ENCODE measurements around the gene ANKFY1.

Gene ANKFY1

GRCh38 chr17:4177806-4178205, 86.0 kb downstream of the ANKFY1 start:
- no peak for DNase-seq (ENCODE audit: low spot score)

- DNase-seq (ENCODE audit: low spot score), result no peak
Observed at GRCh38 chr17:4176808-4177472, 86.8 kb downstream of the ANKFY1 start.

GRCh38 chr17:4175921-4176807, 87.6 kb downstream of the ANKFY1 start:
- DNase-seq (ENCODE audit: low spot score), result no peak

- no peak for DNase-seq (ENCODE audit: low spot score)
Observed at GRCh38 chr17:4174556-4174955, 89.2 kb downstream of the ANKFY1 start.

GRCh38 chr17:4173781-4174180, 90.0 kb downstream of the ANKFY1 start:
- no peak for DNase-seq (ENCODE audit: low spot score)

- DNase-seq (ENCODE audit: low spot score), result no peak
Observed at GRCh38 chr17:4172356-4172755, 91.4 kb downstream of the ANKFY1 start.

- DNase-seq (ENCODE audit: low spot score), result no peak
Observed at GRCh38 chr17:4170639-4171280, 93.0 kb downstream of the ANKFY1 start.

GRCh38 chr17:4167786-4168185, 96.0 kb downstream of the ANKFY1 start:
- no peak for DNase-seq (ENCODE audit: low spot score)

GRCh38 chr17:4166419-4166818, 97.4 kb downstream of the ANKFY1 start:
- no peak for DNase-seq (ENCODE audit: low spot score)

GRCh38 chr17:4165301-4166010, 98.3 kb downstream of the ANKFY1 start:
- DNase-seq (ENCODE audit: low spot score), result no peak

- DNase-seq (ENCODE audit: low spot score), result no peak
Observed at GRCh38 chr17:4163951-4164350, 99.8 kb downstream of the ANKFY1 start.

- no peak for DNase-seq (ENCODE audit: low spot score)
Observed at GRCh38 chr17:4162775-4163466, 100.9 kb downstream of the ANKFY1 start.

- DNase-seq (ENCODE audit: low spot score), result no peak
Observed at GRCh38 chr17:4162321-4162720, 101.5 kb downstream of the ANKFY1 start.

- no peak for DNase-seq (ENCODE audit: low spot score)
Observed at GRCh38 chr17:4161967-4162305, 101.8 kb downstream of the ANKFY1 start.

- DNase-seq (ENCODE audit: low spot score), result no peak
Observed at GRCh38 chr17:4161192-4161966, 102.4 kb downstream of the ANKFY1 start.

GRCh38 chr17:4160294-4160859, 103.4 kb downstream of the ANKFY1 start:
- DNase-seq (ENCODE audit: low spot score), result no peak

- DNase-seq (ENCODE audit: low spot score), result no peak
Observed at GRCh38 chr17:4159761-4160160, 104.0 kb downstream of the ANKFY1 start.

GRCh38 chr17:4157618-4158333, 106.0 kb downstream of the ANKFY1 start:
- DNase-seq (ENCODE audit: low spot score), result no peak

- DNase-seq (ENCODE audit: low spot score), result no peak
Observed at GRCh38 chr17:4156750-4157381, 106.9 kb downstream of the ANKFY1 start.
